K562 (cell line): ENCODE results near the gene IGF1R. TPM values are rescaled to one million over a fixed set of nuclear protein-coding genes. Genes with fewer than 3 reads are reported as not detected.

Experiments used
- ATAC-seq: fragments of 200-7000 bp; cut with Tn5 transposase; 3 replicates; pipeline ENCODE4 v1.9.1; 2020; ENCODE audit warnings: moderate library complexity
- BruUV-seq: library from RNA; stranded (reverse); fragments of 400-500 nt; replicated peaks from 2 replicates; lab custom pipeline; 2021; lab: Mats Ljungman, UMichigan
- CTCF ChIA-PET: fragments of 300-600 bp; formaldehyde crosslinking; extraction: SDS; loops from one replicate; lab custom pipeline; 2021; ENCODE audit warnings: low intra/inter-chr PET ratio; lab: Yijun Ruan, JAX
- POLR2A ChIA-PET: fragments of 300-600, 350-650 bp; sonication (Branson Sonifier 250); formaldehyde crosslinking; extraction: SDS; loops from one replicate; lab custom pipeline; 2021; ENCODE audit warnings: antibody characterized with exemption, inconsistent platforms; lab: Yijun Ruan, JAX
- DNase-seq, 4 experiments: peaks; one replicate each; pipeline versions ENCODE4 v3.0.0 to v3.0.0-alpha.2; 2011 to 2018; ENCODE audit warnings: low spot score in 3 of 4, mixed read lengths in 3 of 4; ENCODE audit errors: extremely low read depth in 1 of 4
- FAIRE-seq: peaks from 2 replicates; lab custom pipeline; 2011; peaks lifted over from hg19 to GRCh38; lab: Jason Lieb, UNC
- H2AFZ ChIP-seq: 2 replicates; pipeline ENCODE4 v1.6.0; 2011; ENCODE audit warnings: low read depth, low read length, control low read depth, inconsistent platforms
- H3K27ac ChIP-seq: fragments of 200-600 bp; 3 replicates; pipeline ENCODE4 v1.8.0; 2011; ENCODE audit warnings: low read depth, mild to moderate bottlenecking, control low read depth, inconsistent platforms, low read length, moderate library complexity, mixed read lengths; ENCODE audit errors: extremely low read depth
- H3K27me3 ChIP-seq, 2 experiments: fragments of 300-600 bp in 1 of 2; 2 replicates in 1 of 2; 3 replicates in 1 of 2; pipeline versions ENCODE4 v1.6.0 to v1.8.0; 2011; ENCODE audit warnings: inconsistent platforms in 2 of 2, low read length in 2 of 2, mild to moderate bottlenecking in 1 of 2, mixed read lengths in 1 of 2, moderate library complexity in 1 of 2; ENCODE audit not compliant: control insufficient read depth in 2 of 2, insufficient read depth in 2 of 2
- H3K36me3 ChIP-seq: fragments of 300-600 bp; 3 replicates; pipeline ENCODE4 v1.8.0; 2011; ENCODE audit warnings: mild to moderate bottlenecking, low read length, inconsistent platforms; ENCODE audit not compliant: control insufficient read depth, insufficient read depth
- H3K4me1 ChIP-seq, 2 experiments: fragments of 200-600 bp in 1 of 2; replicated peaks in 1 of 2; 2 replicates in 1 of 2; 3 replicates in 1 of 2; pipeline versions ENCODE4 v1.5.1 to v1.8.0; 2011; ENCODE audit warnings: inconsistent platforms in 2 of 2, low read length in 2 of 2, mild to moderate bottlenecking in 1 of 2, mixed read lengths in 1 of 2, moderate library complexity in 1 of 2; ENCODE audit not compliant: control insufficient read depth in 2 of 2, insufficient read depth in 2 of 2
- H3K4me2 ChIP-seq: 2 replicates; pipeline ENCODE4 v1.6.1; 2011; ENCODE audit warnings: low read length, control low read depth, inconsistent platforms, mixed read lengths; ENCODE audit not compliant: insufficient read depth
- H3K4me3 ChIP-seq: fragments of 200-600 bp; sonication (generic), shearing (Covaris generic); 2 replicates; pipeline ENCODE4 v1.5.1; 2016; ENCODE audit warnings: control low read depth, inconsistent platforms
- H3K79me2 ChIP-seq: fragments of 200-600 bp; 3 replicates; pipeline ENCODE4 v1.8.0; 2011; ENCODE audit warnings: low read length, inconsistent platforms; ENCODE audit not compliant: control insufficient read depth, insufficient read depth
- H3K9ac ChIP-seq, 2 experiments: 2 replicates each; pipeline versions ENCODE4 v1.6.0 to v1.6.1; 2011; ENCODE audit warnings: low read depth in 2 of 2, low read length in 2 of 2, control low read depth in 1 of 2, inconsistent platforms in 1 of 2, mild to moderate bottlenecking in 1 of 2, mixed read lengths in 1 of 2; ENCODE audit not compliant: insufficient read depth in 1 of 2
- H3K9me1 ChIP-seq: one replicate; pipeline ENCODE4 v1.6.0; 2011; ENCODE audit warnings: inconsistent platforms, mild to moderate bottlenecking, low read length, moderate library complexity; ENCODE audit not compliant: control insufficient read depth, insufficient read depth
- H3K9me3 ChIP-seq: replicated peaks from 2 replicates; pipeline ENCODE4 v1.5.1; 2011; ENCODE audit warnings: low read depth, low read length, inconsistent platforms; ENCODE audit not compliant: control insufficient read depth, insufficient read depth
- H4K20me1 ChIP-seq: replicated peaks from 2 replicates; pipeline ENCODE4 v1.6.1; 2011; ENCODE audit warnings: low read length, inconsistent platforms, mixed read lengths; ENCODE audit not compliant: control insufficient read depth, insufficient read depth
- CBFA2T3 ChIP-seq: fragments of 450-650 bp; IDR thresholded peaks from 2 replicates; pipeline ENCODE4 v1.6.1; 2017
- HDAC6 ChIP-seq: IDR thresholded peaks from 2 replicates; pipeline ENCODE4 v1.6.1; 2012; ENCODE audit warnings: low read depth, mild to moderate bottlenecking, control low read depth, inconsistent platforms, low read length, moderate library complexity
- HMG20B ChIP-seq: fragments of 250-450 bp; sonication (Bioruptor Pico); IDR thresholded peaks from 2 replicates; pipeline ENCODE4 v1.5.0; 2021; ENCODE audit warnings: mild to moderate bottlenecking
- RBFOX2 ChIP-seq: fragments of 200-400 bp; formaldehyde crosslinking; IDR thresholded peaks from 2 replicates; pipeline ENCODE4 v1.6.1; 2017; ENCODE audit warnings: low read depth, mild to moderate bottlenecking, low read length, moderate library complexity
- RBM34 ChIP-seq: fragments of 200-400 bp; formaldehyde crosslinking; IDR thresholded peaks from 2 replicates; pipeline ENCODE4 v1.6.1; 2018; ENCODE audit warnings: low read length, borderline replicate concordance; ENCODE audit not compliant: insufficient read depth
- SREBF1 ChIP-seq: fragments of 150-350 bp; IDR thresholded peaks from 2 replicates; pipeline ENCODE4 v1.6.1; 2014; ENCODE audit warnings: antibody characterized with exemption, low read depth, low read length, borderline replicate concordance
- ZNF274 ChIP-seq: IDR thresholded peaks from 2 replicates; pipeline ENCODE4 v1.6.1; 2011; ENCODE audit warnings: low read depth, mild to moderate bottlenecking, low read length, moderate library complexity, borderline replicate concordance
- ZNF282 ChIP-seq: sonication (generic); formaldehyde crosslinking; IDR thresholded peaks from 2 replicates; pipeline ENCODE4 v1.8.1; 2023; ENCODE audit warnings: missing genetic modification reagents
- WGBS: fragments of 100-300 bp; shearing (Covaris generic); methylation state at CpG from one replicate; pipeline ENCODE4 v1.1.6; 2016; ENCODE audit warnings: low coverage, mixed read lengths; ENCODE audit not compliant: insufficient coverage; ENCODE audit errors: missing lambda C conversion rate; 5-methylcytosine and 5-hydroxymethylcytosine counted together
- in situ Hi-C: fragments of 300-500 bp; cut with MboI; formaldehyde crosslinking; loops from 4 replicates; pipeline ENCODE4 v1.15.0; 2018; ENCODE audit warnings: inconsistent platforms, mixed read lengths
- intact Hi-C: fragments of 100-400 bp; cut with micrococcal nuclease; formaldehyde crosslinking; loops from 2 replicates; pipeline ENCODE4 v1.14.2; 2022
- polyA plus RNA-seq, 8 experiments: library from polyadenylated mRNA; depleted of rRNA in 4 of 8; stranded (reverse) in 5 of 8; unstranded in 3 of 8; fragments of >200 nt; fragmentation: Nextera tagmentation in 2 of 8; fragmentation: Illumina TruSeq in 1 of 8; extraction: Ambion mirVana in 2 of 8; extraction: Trizol in 1 of 8; gene quantifications; 2 replicates each; pipeline versions ENCODE4 v1.2.1 to v1.2.3, GENCODE V29; 2011 to 2014; ENCODE audit warnings: inconsistent platforms in 1 of 8, missing spikeins in 1 of 8
- total RNA-seq, 7 experiments: library from RNA; depleted of rRNA in 6 of 7; stranded (reverse); fragments of >200 nt in 6 of 7; fragmentation: Illumina TruSeq in 2 of 7; extraction: Trizol in 2 of 7; gene quantifications; 2 replicates each; pipeline versions ENCODE4 v1.2.1 to v1.2.3, GENCODE V29; 2011 to 2021; ENCODE audit warnings: low replicate concordance in 1 of 7
- TF ChIP-seq, protein P1 (sequence below): sonication (generic); formaldehyde crosslinking; IDR thresholded peaks from 2 replicates; pipeline ENCODE4 v1.8.0; 2023; ENCODE audit warnings: missing genetic modification reagents, mild to moderate bottlenecking, borderline replicate concordance

The IGF1R gene
- total and polyA plus RNA-seq, 9 of the 15 experiments (the other 6 are each of a cell fraction or from before 2014, with no cell fraction given): 0.35 to 8.0 (median 1.6) TPM

- H3K9me3 ChIP-seq: no peaks in the 10 kb centered on the region
- TF ChIP-seq HMG20B (CRISPR knock-in tag): no peak
- TF ChIP-seq RBM34: no peak
- TF ChIP-seq HDAC6: no peak
- TF ChIP-seq, protein P1, sequence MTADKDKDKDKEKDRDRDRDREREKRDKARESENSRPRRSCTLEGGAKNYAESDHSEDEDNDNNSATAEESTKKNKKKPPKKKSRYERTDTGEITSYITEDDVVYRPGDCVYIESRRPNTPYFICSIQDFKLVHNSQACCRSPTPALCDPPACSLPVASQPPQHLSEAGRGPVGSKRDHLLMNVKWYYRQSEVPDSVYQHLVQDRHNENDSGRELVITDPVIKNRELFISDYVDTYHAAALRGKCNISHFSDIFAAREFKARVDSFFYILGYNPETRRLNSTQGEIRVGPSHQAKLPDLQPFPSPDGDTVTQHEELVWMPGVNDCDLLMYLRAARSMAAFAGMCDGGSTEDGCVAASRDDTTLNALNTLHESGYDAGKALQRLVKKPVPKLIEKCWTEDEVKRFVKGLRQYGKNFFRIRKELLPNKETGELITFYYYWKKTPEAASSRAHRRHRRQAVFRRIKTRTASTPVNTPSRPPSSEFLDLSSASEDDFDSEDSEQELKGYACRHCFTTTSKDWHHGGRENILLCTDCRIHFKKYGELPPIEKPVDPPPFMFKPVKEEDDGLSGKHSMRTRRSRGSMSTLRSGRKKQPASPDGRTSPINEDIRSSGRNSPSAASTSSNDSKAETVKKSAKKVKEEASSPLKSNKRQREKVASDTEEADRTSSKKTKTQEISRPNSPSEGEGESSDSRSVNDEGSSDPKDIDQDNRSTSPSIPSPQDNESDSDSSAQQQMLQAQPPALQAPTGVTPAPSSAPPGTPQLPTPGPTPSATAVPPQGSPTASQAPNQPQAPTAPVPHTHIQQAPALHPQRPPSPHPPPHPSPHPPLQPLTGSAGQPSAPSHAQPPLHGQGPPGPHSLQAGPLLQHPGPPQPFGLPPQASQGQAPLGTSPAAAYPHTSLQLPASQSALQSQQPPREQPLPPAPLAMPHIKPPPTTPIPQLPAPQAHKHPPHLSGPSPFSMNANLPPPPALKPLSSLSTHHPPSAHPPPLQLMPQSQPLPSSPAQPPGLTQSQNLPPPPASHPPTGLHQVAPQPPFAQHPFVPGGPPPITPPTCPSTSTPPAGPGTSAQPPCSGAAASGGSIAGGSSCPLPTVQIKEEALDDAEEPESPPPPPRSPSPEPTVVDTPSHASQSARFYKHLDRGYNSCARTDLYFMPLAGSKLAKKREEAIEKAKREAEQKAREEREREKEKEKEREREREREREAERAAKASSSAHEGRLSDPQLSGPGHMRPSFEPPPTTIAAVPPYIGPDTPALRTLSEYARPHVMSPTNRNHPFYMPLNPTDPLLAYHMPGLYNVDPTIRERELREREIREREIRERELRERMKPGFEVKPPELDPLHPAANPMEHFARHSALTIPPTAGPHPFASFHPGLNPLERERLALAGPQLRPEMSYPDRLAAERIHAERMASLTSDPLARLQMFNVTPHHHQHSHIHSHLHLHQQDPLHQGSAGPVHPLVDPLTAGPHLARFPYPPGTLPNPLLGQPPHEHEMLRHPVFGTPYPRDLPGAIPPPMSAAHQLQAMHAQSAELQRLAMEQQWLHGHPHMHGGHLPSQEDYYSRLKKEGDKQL (CRISPR knock-in tag): no peak
- no peak for TF ChIP-seq RBFOX2
- no peak for TF ChIP-seq ZNF274
- TF ChIP-seq SREBF1: no peak
- TF ChIP-seq CBFA2T3: no peak
- TF ChIP-seq ZNF282 (CRISPR knock-in tag): no peak
- H4K20me1 ChIP-seq: peaks cover 3% of the 10 kb centered on the region; the same call in 1 of the 2 replicates
- 0% methylated on average over 1 of the region's 1 CpG for WGBS
- no peak overlapping the region for H3K4me2 ChIP-seq
- H3K4me3 ChIP-seq: no peak overlapping the region
- H3K9ac ChIP-seq: no peak overlapping the region
- BruUV-seq: no TSS peak
- H3K9me1 ChIP-seq: no peaks in the 10 kb centered on the region
- no peak for DNase-seq
- peaks cover 52 to 59% of the 10 kb centered on the region in 2 experiments for H3K27me3 ChIP-seq
- in situ Hi-C loops (no loop called here), intact Hi-C loops (no loop called here)
- ChIA-PET POLR2A (interaction anchor here (1.2 to 1.9 kb wide), 2 partner anchors 11 to 18 kb away, joined by 3 to 4 read pairs; no protein-coding TSS in a partner anchor), CTCF (no interaction called here)
- H2AFZ ChIP-seq: no peak overlapping the region
- no peaks in the 10 kb centered on the region for H3K79me2 ChIP-seq
- no peak overlapping the region for H3K27ac ChIP-seq
- FAIRE-seq: no peak
- peaks cover 0 to 4% of the 10 kb centered on the region in 2 experiments; a peak in 2 of 5 replicates for H3K4me1 ChIP-seq
- H3K36me3 ChIP-seq: no peaks in the 10 kb centered on the region
- no peak for ATAC-seq
These were observed 317.3 kb downstream of the IGF1R start for GRCh38 chr15:98965597-98965996.
